ENCODE results near the gene COMT.

COMT gene

GRCh38 chr22:19943082-19944026 lies 1.8 kb downstream of the COMT start:
- peak; percentile 47 for TF ChIP-seq CTCF (IDR thresholded peaks at IDR 0.05; ENCODE audit: low read depth, low read length, missing control alignments)
- peak overlapping the region; percentile 97 for H3K27ac ChIP-seq
- H3K27me3 ChIP-seq (replicated peaks), result no peaks in the 10 kb centered on the region
- in situ Hi-C loops (cut with HindIII; ENCODE audit: low pct_ligation_motif_present, low sequenced_read_pairs), result no loop called here
- no peaks in the 10 kb centered on the region for H3K36me3 ChIP-seq (replicated peaks)
- DNase-seq, result peak; percentile 87
- peak overlapping the region; percentile 79 for H3K4me3 ChIP-seq (ENCODE audit: low read depth, low read length)

- DNase-seq, result no peak
- no peak for TF ChIP-seq CTCF (IDR thresholded peaks at IDR 0.05; ENCODE audit: low read depth, low read length, missing control alignments)
- no peaks in the 10 kb centered on the region for H3K27me3 ChIP-seq (replicated peaks)
- in situ Hi-C loops (cut with HindIII; ENCODE audit: low pct_ligation_motif_present, low sequenced_read_pairs), result no loop called here
- peak overlapping the region; percentile 78 for H3K27ac ChIP-seq
- peaks cover 8% of the 10 kb centered on the region for H3K36me3 ChIP-seq (replicated peaks)
- H3K4me3 ChIP-seq (ENCODE audit: low read depth, low read length), result no peak overlapping the region
These were observed 6.6 kb downstream of the COMT start for GRCh38 chr22:19948057-19948760.

- DNase-seq, result no peak
- TF ChIP-seq CTCF (IDR thresholded peaks at IDR 0.05; ENCODE audit: low read depth, low read length, missing control alignments), result no peak
- Histone ChIP-seq H3K27ac (no peak overlapping the region), H3K27me3 (replicated peaks) (no peaks in the 10 kb centered on the region), H3K4me3 (ENCODE audit: low read depth, low read length) (no peak overlapping the region), H3K36me3 (replicated peaks) (peaks cover 12% of the 10 kb centered on the region)
- in situ Hi-C loops (cut with HindIII; ENCODE audit: low pct_ligation_motif_present, low sequenced_read_pairs), result no loop called here
These were observed 9.8 kb downstream of the COMT start for GRCh38 chr22:19951346-19951745.

- no peak for TF ChIP-seq CTCF (IDR thresholded peaks at IDR 0.05; ENCODE audit: low read depth, low read length, missing control alignments)
- no peaks in the 10 kb centered on the region for H3K27me3 ChIP-seq (replicated peaks)
- H3K36me3 ChIP-seq (replicated peaks), result peaks cover 12% of the 10 kb centered on the region
- no peak overlapping the region for H3K4me3 ChIP-seq (ENCODE audit: low read depth, low read length)
- no peak overlapping the region for H3K27ac ChIP-seq
- no peak for DNase-seq
- in situ Hi-C loops (cut with HindIII; ENCODE audit: low pct_ligation_motif_present, low sequenced_read_pairs), result no loop called here
These were observed 13.9 kb downstream of the COMT start for GRCh38 chr22:19955241-19956128.

- Histone ChIP-seq H3K4me3 (ENCODE audit: low read depth, low read length) (no peak overlapping the region), H3K27ac (no peak overlapping the region), H3K36me3 (replicated peaks) (peaks cover 3% of the 10 kb centered on the region), H3K27me3 (replicated peaks) (no peaks in the 10 kb centered on the region)
- peak; percentile 9 for TF ChIP-seq CTCF (IDR thresholded peaks at IDR 0.05; ENCODE audit: low read depth, low read length, missing control alignments)
- DNase-seq, result no peak
- in situ Hi-C loops (cut with HindIII; ENCODE audit: low pct_ligation_motif_present, low sequenced_read_pairs), result no loop called here
These were observed 15.9 kb downstream of the COMT start for GRCh38 chr22:19957445-19957844.

Data from brain microvascular endothelial cell (primary cell).